GM23338 (cell line): ENCODE results near the gene TRIM14.

Source experiments
- CREB1 ChIP-seq: fragments of 250-450 bp; sonication (Bioruptor Pico); IDR thresholded peaks from 2 replicates; pipeline ENCODE4 v1.5.0; 2020; ENCODE audit warnings: low read depth, mild to moderate bottlenecking, moderate library complexity
- EZH2 ChIP-seq: fragments of 200-600 bp; sonication (generic); IDR thresholded peaks from one replicate; pipeline ENCODE4 v1.8.0; 2017; ENCODE audit warnings: antibody characterized with exemption, mild to moderate bottlenecking, low read depth; ENCODE audit not compliant: unreplicated experiment
- EZH2phosphoT487 ChIP-seq: fragments of 200-600 bp; sonication (generic); IDR thresholded peaks from one replicate; pipeline ENCODE4 v1.8.1; 2018; ENCODE audit warnings: antibody characterized with exemption; ENCODE audit not compliant: unreplicated experiment
- JUNB ChIP-seq: IDR thresholded peaks from one replicate; pipeline ENCODE4 v1.6.1; 2016; ENCODE audit warnings: antibody characterized with exemption; ENCODE audit not compliant: unreplicated experiment
- ZNF114 ChIP-seq: fragments of 250-450 bp; sonication (Bioruptor Pico); IDR thresholded peaks from 2 replicates; pipeline ENCODE4 v1.5.0; 2020; ENCODE audit warnings: mild to moderate bottlenecking, moderate library complexity
- TF ChIP-seq, protein P1 (sequence below), 2 experiments: fragments of 200-600 bp in 1 of 2; sonication (generic) in 1 of 2; conservative IDR thresholded peaks; 2 replicates each; pipeline versions ENCODE4 v1.5.1 to v1.6.1; 2016 to 2017; ENCODE audit warnings: antibody characterized with exemption in 2 of 2, low read depth in 2 of 2, mild to moderate bottlenecking in 2 of 2, moderate library complexity in 1 of 2
- TF ChIP-seq, protein P2 (sequence below): IDR thresholded peaks from one replicate; pipeline ENCODE4 v1.6.1; 2018; ENCODE audit warnings: antibody characterized with exemption; ENCODE audit not compliant: unreplicated experiment

GRCh38 chr9:98024702-98025101 lies 94.3 kb downstream of the TRIM14 start:
- TF ChIP-seq ZNF114 (CRISPR knock-in tag) (no peak), EZH2 (no peak), EZH2phosphoT487 (no peak), JUNB (no peak), CREB1 (CRISPR knock-in tag) (no peak)
- TF ChIP-seq, protein P1, sequence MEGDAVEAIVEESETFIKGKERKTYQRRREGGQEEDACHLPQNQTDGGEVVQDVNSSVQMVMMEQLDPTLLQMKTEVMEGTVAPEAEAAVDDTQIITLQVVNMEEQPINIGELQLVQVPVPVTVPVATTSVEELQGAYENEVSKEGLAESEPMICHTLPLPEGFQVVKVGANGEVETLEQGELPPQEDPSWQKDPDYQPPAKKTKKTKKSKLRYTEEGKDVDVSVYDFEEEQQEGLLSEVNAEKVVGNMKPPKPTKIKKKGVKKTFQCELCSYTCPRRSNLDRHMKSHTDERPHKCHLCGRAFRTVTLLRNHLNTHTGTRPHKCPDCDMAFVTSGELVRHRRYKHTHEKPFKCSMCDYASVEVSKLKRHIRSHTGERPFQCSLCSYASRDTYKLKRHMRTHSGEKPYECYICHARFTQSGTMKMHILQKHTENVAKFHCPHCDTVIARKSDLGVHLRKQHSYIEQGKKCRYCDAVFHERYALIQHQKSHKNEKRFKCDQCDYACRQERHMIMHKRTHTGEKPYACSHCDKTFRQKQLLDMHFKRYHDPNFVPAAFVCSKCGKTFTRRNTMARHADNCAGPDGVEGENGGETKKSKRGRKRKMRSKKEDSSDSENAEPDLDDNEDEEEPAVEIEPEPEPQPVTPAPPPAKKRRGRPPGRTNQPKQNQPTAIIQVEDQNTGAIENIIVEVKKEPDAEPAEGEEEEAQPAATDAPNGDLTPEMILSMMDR (conservative IDR thresholded peaks at IDR 0.05; ENCODE audit: low read depth in 2 of 2), result no peak
- TF ChIP-seq, protein P2, sequence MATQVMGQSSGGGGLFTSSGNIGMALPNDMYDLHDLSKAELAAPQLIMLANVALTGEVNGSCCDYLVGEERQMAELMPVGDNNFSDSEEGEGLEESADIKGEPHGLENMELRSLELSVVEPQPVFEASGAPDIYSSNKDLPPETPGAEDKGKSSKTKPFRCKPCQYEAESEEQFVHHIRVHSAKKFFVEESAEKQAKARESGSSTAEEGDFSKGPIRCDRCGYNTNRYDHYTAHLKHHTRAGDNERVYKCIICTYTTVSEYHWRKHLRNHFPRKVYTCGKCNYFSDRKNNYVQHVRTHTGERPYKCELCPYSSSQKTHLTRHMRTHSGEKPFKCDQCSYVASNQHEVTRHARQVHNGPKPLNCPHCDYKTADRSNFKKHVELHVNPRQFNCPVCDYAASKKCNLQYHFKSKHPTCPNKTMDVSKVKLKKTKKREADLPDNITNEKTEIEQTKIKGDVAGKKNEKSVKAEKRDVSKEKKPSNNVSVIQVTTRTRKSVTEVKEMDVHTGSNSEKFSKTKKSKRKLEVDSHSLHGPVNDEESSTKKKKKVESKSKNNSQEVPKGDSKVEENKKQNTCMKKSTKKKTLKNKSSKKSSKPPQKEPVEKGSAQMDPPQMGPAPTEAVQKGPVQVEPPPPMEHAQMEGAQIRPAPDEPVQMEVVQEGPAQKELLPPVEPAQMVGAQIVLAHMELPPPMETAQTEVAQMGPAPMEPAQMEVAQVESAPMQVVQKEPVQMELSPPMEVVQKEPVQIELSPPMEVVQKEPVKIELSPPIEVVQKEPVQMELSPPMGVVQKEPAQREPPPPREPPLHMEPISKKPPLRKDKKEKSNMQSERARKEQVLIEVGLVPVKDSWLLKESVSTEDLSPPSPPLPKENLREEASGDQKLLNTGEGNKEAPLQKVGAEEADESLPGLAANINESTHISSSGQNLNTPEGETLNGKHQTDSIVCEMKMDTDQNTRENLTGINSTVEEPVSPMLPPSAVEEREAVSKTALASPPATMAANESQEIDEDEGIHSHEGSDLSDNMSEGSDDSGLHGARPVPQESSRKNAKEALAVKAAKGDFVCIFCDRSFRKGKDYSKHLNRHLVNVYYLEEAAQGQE, result no peak
